Stimulated activated CD8-positive, alpha-beta memory T cell treated with anti-CD3 and anti-CD28 coated beads, Interleukin-12 subunit alpha, Interleukin-12 subunit beta, amount 100 ng/mL, for 24 hours (primary cell): ENCODE results near the gene FAM111B.
A peak's percentile ranks its signal among the peaks of the same experiment; 100 is the strongest.
"Not testable (repeated sequence)": the region's sequence is repeated elsewhere in the genome, so short reads cannot be mapped to it uniquely, and the experiment has no call there.

Experiments
- DNase-seq: peaks from one replicate; pipeline ENCODE4 v3.0.0-alpha.2; 2020; ENCODE audit errors: extremely low read depth

Gene FAM111B

DNA sequence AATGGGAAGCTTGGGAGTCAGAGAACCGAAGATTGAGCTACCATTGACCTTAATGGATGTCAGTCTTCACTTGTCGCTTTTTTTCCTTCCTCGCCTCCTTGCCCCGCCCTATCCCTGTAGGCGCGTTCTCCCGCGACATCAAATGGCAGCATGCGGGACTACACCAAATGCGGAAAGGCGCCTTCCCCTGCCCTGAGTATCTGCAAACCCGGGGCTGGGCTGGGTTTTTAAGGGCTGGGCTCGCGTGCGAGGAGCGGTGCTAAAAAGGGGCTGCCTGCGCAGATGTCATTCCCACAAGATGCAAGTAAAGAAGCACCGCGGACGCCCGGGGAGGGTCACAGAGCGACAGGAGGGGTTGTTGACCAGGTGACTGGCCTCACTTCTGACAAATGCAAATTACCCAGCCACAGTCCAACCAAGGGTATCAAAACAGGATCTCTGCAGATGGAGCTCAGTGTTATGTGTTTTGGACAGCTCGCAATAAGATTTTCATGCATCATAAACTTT, 4.7 kb upstream of the FAM111B start:
- peak; percentile 9 for DNase-seq

DNA sequence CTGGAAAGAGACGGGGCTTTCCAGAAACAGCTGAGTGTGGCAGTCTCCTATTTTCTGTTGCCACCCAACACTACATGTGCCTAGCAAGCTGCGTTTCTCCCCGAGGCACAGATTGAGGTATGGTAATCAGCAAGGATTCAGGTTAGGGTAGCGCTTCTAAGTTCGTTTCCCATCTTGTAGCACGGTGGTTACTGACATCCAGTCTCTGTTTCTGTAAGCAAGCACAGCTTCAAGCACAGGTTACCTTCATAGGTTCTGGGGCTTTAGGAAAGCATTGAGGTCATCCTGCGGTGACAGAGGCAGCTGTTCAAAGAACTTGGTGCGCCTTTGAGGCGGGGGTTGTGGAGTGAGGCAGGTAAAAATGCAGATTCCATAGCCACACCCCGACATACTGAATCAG, 684 bp downstream of the FAM111B start:
- not testable (repeated sequence) for DNase-seq

DNA sequence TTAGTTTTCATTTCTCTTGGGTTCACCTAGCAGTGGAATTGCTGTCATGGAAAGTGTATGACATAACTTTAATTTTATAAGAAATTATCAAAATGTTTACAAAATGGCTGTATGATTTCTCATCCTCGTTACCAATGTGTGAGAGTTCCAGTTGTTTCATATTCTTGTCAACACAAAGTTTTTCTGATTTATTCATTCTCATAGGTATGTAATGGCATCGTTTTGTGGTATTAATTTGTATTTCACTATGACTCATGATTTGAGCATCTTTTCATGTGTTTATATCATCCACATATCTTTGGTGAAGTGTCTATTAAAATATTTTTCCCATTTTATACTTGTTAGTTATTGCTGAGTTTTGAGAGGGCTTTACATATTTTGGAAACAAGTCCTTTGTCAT, 5.5 kb downstream of the FAM111B start:
- DNase-seq, result no peak

DNA sequence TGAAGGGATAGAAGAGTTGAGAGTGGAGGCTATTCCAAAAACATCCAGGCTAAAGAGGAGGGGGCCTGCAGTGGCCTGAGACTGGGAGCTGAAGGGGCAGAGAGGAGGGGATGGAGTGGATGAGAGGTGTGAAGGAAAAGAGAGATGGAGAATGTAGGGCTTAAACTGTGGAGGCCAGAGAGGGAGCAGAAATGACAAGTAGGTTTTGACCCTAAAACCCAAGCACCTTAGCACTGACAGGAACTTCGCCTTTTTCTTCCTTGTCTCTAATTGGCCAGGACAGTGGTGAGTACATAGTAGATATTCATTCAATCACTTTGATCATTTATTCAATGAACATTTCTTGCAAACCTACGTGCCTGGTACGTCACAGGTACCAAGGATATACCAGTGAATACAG, 7.3 kb downstream of the FAM111B start:
- no peak for DNase-seq

DNA sequence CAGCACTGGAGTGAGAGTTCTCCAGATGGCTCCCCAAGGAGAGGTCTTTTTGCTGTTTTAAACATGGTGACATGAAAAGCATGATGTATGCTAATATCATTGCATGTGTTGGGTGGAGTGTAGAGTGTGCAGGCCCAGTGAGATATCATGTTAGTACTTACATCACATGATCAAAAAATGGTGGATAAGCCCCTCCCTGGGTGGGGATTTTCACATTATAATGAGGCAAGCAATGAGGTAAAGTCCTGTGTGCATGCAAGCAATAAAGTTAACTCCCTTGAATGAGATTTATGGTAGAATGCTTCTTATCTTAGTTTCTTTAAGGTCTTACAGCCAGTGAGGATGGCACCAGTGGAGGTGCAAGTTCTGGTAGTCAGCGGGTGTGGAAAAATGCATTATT, 8.5 kb downstream of the FAM111B start:
- no peak for DNase-seq

DNA sequence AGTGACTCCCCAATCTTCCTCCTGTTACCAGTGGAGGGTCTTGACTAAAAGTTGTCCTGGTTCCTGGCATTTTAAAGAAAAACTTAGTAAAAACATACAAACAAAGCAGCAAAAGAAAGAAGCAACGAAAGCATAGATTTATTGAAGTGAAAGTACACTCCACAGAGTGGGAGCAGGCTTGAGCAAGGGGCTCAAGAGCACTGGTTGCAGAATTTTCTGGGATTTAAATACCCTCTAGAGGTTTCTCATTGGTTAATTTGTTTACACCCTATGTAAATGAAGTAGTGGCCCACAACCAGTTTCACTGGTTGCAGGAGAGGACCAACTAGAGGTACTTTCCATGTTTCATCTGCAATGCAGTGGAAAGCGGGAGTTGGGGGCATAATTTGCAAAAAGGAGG, 10.7 kb downstream of the FAM111B start:
- no peak for DNase-seq

DNA sequence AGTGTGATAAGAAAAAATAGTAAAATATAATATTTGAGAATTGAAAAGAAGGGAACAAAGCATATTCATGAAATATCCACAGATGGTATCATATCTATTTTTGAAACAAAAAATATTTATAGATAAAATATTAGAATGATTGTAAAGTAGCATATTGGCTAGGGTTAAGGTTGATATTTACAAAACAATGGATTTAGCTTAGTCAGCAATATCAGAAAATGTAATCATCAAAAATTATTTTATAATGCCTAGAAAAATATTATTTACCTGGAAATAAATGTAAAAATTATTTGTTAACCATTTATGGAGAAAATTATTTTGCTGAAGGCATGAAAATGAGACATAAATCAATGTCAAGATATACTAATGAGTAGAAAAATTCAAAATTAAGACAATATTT, 12.8 kb downstream of the FAM111B start:
- DNase-seq, result no peak

DNA sequence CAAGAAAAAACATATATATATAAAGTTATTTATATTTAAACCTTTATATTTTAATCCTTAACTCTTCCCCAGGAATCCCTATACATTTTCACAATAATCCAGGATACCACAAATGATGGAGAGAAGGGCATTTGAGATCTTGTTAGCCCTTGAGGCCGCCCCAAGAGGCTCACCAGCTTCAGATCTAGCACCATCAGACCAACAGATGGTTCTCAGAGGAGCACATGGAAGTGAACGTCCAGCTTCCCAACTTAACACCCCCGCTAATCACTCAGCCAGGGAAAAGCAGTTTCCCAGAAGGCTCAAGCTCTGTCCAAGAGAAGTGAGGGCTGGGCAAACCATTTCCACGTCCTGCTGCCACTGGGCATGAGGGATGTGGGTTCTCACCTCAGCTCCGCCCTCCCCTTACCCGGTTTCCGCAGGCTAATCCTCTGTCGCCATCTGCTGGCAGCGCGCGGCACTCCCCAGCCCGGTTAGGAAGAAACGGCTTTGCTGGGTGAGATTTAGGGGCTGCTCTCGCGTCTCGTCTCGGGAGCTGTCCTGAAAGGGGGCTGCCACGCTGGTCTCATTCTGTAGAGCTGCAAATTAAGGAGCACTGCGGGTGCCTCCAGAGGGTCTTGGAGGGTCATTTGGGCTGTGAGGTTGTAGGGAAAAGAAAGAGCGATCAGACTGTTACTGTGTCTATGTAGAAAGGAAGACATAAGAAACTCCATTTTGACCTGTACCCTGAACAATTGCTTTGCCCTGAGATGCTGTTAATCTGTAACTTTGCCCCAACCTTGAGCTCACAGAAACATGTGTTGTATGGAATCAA, 28.8 kb downstream of the FAM111B start:
- peak; percentile 58 for DNase-seq

DNA sequence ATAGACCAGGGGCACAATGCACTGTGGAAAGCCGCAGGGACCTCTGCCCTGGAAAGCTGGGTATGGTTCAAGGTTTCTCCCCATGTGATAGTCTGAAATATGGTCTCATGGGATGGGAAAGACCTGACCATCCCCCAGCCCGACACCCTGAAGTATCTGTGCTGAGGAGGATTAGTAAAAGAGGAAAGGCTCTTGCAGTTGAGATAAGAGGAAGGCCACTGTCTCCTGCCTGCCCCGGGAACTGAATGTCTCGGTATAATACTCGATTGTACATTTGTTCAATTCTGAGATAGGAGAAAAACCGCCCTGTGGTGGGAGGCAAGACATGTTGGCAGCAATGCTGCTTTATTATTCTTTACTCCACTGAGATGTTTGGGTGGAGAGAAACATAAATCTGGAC, 29.5 kb downstream of the FAM111B start:
- DNase-seq, result not testable (repeated sequence)

DNA sequence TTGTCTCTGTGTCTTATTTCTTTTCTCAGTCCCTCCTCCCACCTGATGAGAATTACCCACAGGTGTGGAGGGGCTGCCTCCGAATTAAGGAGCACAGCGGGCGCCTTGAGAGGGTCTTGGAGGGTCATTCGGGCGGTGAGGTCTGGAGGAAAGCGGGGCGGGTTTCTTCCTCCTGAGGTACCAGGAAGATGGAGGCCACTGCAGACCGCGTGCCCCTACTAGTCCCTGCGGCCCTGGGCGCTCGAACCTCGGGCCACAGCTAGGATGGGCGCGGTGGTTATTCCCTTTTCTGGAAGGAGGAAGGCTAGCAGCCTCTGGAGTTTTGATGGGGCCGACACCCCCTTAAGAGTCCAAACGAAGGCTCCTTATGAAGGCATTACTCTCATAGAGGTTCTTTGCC, 30.2 kb downstream of the FAM111B start:
- DNase-seq, result no peak

DNA sequence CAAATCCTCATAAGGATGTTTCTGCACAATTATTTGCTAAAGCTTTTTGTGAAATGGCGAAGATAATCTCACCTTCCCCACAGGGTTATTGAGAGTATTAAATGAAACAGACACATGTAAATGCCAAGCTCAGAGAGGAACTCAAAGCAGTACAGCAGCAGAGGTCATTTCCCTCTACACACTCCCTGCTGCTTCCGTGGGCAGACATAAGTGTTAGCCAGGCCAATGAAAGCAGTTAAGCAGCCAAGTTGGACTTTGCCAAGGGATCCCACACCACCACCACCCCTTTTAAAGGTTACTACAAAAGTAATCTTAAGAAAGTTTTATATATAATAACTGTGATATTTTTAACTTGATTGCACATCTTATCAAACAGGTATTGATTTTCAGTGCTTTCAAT, 31.6 kb downstream of the FAM111B start:
- no peak for DNase-seq

DNA sequence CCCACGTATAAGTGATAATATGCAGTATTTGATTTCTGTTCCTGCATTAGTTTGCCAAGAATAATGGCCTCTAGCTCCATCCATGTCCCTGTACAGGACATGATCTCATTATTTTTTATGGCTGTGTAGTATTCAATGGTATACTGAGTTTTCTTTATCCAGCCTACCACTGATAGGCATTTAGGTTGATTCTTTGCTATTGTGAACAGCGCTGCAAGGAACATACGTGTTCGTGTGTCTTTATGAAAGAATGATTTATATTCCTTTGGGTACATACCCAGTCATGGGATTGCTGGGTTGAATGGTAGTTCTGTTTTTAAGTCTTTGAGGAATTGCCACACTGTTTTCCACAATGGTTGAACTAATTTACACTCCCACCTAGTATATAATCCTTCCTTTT, 34.2 kb downstream of the FAM111B start:
- no peak for DNase-seq

DNA sequence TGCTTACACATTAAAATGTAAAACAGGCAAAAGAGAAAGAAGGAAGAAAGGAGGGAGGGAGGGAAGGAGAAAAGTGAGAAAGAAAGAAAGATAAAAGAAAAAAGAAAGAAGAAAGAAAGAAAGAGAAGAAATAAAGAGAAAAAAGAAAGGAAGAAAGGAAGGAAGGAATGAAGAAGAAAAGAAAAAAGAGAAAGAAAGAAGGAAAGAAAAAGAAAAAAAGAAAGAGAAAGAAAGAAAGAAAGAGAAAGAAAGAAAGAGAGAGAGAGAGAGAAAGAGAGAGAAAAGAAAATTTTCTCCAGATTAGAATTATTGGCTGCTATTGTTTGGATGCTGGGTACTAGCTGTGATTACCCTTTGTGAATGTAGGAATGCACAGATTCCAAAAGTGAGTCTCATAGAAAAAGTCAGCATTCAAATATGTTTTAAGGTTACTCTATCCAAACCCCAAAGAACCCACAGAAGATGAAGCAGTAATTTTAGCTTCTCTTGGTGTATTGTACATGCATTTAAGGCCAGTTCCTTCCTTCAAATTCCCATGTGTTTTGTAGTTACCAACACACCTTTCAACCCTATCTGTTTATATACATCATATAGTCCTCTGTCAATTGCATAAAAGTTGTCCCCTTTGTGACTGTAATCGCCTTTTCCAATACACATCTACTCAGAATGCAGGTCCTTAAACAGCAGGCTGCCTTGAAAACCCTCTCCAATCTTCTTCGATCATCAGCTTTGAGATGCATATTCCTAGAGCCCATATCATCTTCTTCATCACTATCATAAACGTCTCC, 34.8 kb downstream of the FAM111B start:
- no peak for DNase-seq

DNA sequence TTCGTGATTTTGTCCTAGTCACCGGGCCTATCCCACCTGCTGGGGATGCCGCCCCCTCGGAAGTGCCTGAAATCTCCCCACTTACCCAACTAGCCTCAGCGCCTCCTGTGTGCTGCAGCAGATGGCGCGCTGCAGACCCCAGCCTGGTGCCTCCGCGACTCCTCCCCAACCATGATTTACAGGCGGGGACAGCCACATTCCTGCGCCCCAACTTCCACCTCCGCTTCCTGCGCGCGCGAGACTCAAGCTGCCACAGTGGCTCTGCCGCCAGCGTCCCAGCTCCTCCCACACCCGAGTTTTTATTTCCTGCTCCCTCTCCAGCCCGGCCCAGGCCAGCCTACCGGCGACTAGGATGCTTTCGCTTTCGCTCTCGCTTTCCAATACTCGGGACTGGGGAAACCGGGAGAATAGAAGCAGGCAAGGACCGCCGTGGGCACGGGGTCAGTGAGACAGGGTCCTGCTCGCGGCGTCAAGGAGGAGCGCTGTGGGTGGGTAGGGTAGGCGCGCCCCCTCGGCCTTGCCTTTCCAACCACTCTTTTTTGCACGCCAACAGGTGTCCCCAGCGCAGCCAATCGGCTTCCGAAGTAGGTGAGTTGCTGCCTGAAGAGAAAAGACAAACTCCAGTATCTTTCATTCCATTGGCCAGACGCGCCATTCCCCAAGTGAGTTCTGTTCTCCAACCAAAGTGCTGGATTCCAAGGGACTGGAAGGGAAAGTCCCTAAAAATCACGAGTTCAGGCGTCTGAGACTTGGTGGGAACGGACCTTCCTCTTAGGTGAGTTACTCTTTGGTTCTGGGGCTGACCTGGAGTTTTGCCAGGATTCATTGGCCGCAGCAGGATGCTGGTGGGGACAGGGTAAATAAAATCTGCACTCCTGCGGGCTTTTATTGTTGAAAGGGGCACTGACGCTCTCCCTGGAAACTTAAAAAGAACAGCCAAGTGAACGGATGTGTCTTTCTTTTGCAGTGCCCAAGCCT, 35.8 kb downstream of the FAM111B start, which contains the start of gene FAM111A:
Gene FAM111A, plus strand, starts transcription at position 327 of the 978 bp plus-strand sequence. CDS start 6,017 bp downstream, outside the sequence.
- peak; percentile 52 for DNase-seq

DNA sequence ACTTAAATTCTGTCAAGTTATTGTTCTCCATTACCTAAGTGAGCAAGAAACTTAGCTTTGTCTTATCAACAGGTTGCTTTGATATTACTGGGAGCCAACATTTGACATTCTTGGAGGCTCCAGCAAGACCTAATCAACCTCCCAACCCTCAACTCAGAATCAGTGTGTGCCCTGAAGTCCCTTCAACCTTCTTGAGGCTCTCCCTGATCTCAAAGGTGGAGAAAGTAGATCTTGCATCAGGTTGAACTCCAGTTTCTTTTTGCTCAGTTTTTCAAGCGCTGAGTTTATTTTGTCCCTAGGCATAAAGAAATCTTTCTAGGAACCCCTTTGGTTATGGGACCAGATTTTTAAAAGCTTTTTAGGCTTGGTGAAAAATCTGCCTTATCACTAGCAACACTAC, 37.1 kb downstream of the FAM111B start:
- no peak for DNase-seq

DNA sequence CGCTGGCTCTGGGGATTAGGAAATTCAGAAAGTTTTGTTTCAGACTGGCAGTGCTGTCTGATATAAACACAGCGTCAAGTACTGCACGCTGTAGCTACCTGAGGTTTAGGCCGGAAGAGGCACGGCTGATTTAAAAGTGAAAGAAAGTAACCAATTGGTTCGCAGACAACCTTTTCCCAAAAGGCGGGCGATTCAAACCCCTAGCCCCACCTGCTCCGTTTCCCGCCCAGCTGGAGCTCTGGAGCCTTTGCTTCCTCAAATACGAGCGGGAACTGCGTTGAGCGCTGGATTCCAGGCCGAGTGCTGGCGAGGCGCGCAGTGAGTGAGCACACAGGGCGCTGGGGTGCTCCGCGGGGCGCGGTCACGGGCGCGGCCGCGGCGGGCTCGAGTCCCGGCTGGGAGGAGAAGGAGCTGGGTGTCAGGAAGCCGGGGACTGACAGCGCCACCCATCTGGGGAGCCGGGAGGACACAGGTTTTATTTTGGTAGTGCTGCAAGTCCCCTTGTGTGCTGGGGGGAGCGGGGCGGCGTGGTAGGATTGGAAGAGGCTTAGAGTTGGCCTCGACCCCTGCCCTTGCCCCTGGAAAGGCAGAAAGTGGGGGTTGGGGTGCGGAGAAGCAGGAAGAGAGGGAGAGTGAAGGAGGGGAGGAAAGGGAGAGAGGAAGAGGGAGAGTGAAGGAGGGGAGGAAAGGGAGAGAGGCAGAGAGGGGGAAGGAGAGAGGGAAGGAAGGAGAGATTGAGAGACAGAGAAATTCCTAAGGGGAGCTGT, 37.7 kb downstream of the FAM111B start:
- peak; percentile 35 for DNase-seq

DNA sequence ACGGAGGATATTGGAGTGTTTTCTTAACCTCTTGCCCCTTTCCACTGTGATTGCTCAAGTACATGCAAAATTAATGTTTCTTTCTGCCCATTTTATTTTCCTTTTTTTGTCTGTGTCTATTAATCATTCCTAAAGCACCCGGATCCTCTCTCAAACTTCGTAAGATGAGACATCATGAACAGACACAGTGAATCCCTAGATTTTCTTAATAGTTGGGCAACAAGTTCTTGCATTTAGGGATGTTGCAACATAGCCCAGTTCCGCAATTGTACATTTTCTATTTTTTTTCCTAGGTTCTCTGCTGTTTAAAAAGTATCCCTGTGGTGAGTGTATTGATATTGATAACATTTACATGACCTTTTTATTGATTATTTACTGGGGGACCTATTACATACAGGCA, 38.5 kb downstream of the FAM111B start:
- DNase-seq, result no peak

DNA sequence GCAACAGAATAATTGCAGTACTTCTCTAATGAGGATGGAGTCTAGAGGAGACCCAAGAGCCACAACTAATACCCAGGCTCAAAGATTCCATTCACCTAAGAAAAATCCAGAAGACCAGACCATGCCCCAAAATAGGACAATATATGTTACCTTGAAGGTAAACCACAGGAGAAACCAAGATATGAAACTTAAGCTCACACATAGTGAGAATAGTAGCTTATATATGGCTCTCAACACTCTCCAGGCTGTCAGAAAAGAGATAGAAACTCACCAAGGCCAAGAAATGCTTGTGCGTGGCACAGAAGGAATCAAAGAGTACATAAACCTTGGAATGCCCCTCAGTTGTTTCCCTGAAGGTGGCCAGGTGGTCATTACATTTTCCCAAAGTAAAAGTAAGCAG, 44.7 kb downstream of the FAM111B start:
- DNase-seq, result no peak

DNA sequence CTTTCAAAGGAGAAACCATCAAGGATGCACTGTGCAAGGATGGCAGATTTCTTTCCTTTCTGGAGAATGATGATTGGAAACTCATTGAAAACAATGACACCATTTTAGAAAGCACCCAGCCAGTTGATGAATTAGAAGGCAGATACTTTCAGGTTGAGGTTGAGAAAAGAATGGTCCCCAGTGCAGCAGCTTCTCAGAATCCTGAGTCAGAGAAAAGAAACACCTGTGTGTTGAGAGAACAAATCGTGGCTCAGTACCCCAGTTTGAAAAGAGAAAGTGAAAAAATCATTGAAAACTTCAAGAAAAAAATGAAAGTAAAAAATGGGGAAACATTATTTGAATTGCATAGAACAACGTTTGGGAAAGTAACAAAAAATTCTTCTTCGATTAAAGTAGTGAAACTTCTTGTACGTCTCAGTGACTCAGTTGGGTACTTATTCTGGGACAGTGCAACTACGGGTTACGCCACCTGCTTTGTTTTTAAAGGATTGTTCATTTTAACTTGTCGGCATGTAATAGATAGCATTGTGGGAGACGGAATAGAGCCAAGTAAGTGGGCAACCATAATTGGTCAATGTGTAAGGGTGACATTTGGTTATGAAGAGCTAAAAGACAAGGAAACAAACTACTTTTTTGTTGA, 45.4 kb downstream of the FAM111B start:
- no peak for DNase-seq

DNA sequence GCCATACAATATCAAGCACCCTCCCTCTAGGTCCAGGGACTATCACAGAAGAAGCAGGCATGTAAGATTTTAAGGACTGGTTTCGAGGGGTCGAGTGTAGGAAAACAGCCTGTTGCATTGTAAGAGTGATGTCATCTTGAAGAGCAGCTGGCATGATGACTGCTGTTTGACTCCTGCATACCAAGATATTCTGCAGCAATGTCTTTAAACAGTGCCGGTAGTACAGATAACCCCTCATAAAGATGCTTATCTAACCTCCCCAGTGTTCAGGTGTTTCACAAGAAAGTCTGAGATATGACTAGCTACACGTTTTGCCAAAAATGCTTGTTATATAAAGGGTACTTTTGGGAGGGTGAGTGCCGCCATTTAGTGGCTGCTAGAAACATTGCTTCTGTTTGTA, 47.6 kb downstream of the FAM111B start:
- DNase-seq, result no peak
